ENCODE data around the gene RAB37. TPM values are rescaled to one million over a fixed set of nuclear protein-coding genes. Genes with fewer than 3 reads are reported as not detected.

Gene RAB37
- total and polyA plus RNA-seq, 8 donors = 2.0 to 42.9 (median 5.3) TPM; not detected in 3

- Histone ChIP-seq H3K9me3 (no peaks in the 10 kb centered on the region), H3K4me1 (peaks cover 11 to 29% (median 15%) of the 10 kb centered on the region in 4 donors), H3K27ac (no peak overlapping the region), H3K36me3 (no peaks in the 10 kb centered on the region), H3K4me3 (no peak overlapping the region), H3K27me3 (peaks cover 4 to 44% (median 8%) of the 10 kb centered on the region in 3 donors)
- intact Hi-C loops (cut with DNase I; ENCODE audit: low total_unique reads) = loop anchor here (10.0 kb wide), 1 partner anchor 77 kb away; no protein-coding TSS in a partner anchor
- WGBS, 5 donors = 73 to 79% (median 76%) methylated on average over 12 of the region's 12 CpGs
- TF ChIP-seq POLR2AphosphoS5 (IDR thresholded peaks at IDR 0.05) = no peak
- TF ChIP-seq, protein P1, sequence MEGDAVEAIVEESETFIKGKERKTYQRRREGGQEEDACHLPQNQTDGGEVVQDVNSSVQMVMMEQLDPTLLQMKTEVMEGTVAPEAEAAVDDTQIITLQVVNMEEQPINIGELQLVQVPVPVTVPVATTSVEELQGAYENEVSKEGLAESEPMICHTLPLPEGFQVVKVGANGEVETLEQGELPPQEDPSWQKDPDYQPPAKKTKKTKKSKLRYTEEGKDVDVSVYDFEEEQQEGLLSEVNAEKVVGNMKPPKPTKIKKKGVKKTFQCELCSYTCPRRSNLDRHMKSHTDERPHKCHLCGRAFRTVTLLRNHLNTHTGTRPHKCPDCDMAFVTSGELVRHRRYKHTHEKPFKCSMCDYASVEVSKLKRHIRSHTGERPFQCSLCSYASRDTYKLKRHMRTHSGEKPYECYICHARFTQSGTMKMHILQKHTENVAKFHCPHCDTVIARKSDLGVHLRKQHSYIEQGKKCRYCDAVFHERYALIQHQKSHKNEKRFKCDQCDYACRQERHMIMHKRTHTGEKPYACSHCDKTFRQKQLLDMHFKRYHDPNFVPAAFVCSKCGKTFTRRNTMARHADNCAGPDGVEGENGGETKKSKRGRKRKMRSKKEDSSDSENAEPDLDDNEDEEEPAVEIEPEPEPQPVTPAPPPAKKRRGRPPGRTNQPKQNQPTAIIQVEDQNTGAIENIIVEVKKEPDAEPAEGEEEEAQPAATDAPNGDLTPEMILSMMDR (IDR thresholded peaks at IDR 0.05) = no peak
- no peak for TF ChIP-seq POLR2A (IDR thresholded peaks at IDR 0.05)
- TF ChIP-seq EP300 (IDR thresholded peaks at IDR 0.05) = no peak
- no peak for DNase-seq
Measured at GRCh38 chr17:74732042-74732867, 4.8 kb upstream of the RAB37 start.

- no peak overlapping the region for H3K4me3 ChIP-seq
- H3K27me3 ChIP-seq = peaks cover 7 to 57% (median 21%) of the 10 kb centered on the region in 3 donors
- H3K4me1 ChIP-seq = peaks cover 24 to 42% (median 28%) of the 10 kb centered on the region in 4 donors
- no peak overlapping the region for H3K27ac ChIP-seq
- 60 to 71% (median 69%) methylated on average over 9 of the region's 9 CpGs for WGBS, 5 donors
- H3K36me3 ChIP-seq = no peaks in the 10 kb centered on the region
- no peaks in the 10 kb centered on the region for H3K9me3 ChIP-seq
- intact Hi-C loops (cut with DNase I; ENCODE audit: low total_unique reads) = loop anchor here (10.0 kb wide), 1 partner anchor 79 kb away; no protein-coding TSS in a partner anchor
- no peak for DNase-seq
- TF ChIP-seq POLR2A (IDR thresholded peaks at IDR 0.05) (no peak), POLR2AphosphoS5 (IDR thresholded peaks at IDR 0.05) (no peak), EP300 (IDR thresholded peaks at IDR 0.05) (no peak)
- TF ChIP-seq, protein P1 (IDR thresholded peaks at IDR 0.05) = no peak
Measured at GRCh38 chr17:74733365-74734122, 3.5 kb upstream of the RAB37 start.

DNA sequence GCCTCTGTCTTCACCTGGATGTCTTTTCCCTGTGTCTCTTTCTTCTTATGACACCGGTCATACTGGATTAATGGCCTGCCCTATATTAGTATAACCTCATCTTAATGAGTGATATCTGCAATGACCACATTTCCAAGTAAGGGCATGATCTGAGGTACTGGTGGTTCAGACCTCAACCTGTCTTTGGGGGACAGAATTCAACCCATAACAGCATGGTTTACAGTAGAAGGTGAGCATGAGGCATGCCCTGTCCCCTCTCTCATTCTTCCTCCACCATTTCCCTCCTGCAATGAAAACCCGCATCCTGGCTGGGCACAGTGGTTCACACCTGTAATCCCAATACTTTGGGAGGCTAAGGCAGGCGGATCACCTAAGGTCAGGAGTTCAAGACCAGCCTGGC is 2.8 kb upstream of the RAB37 start:
- Histone ChIP-seq H3K36me3 (no peaks in the 10 kb centered on the region), H3K27me3 (peaks cover 9 to 64% (median 23%) of the 10 kb centered on the region in 3 donors), H3K4me1 (peaks cover 25 to 49% (median 35%) of the 10 kb centered on the region in 4 donors), H3K27ac (no peak overlapping the region), H3K4me3 (no peak overlapping the region), H3K9me3 (no peaks in the 10 kb centered on the region)
- TF ChIP-seq, protein P1 (IDR thresholded peaks at IDR 0.05) = no peak
- intact Hi-C loops (cut with DNase I; ENCODE audit: low total_unique reads) = loop anchor here (10.0 kb wide), 1 partner anchor 79 kb away; no protein-coding TSS in a partner anchor
- WGBS, 5 donors = 89 to 96% (median 91%) methylated on average over 3 of the region's 3 CpGs
- DNase-seq = no peak

DNA sequence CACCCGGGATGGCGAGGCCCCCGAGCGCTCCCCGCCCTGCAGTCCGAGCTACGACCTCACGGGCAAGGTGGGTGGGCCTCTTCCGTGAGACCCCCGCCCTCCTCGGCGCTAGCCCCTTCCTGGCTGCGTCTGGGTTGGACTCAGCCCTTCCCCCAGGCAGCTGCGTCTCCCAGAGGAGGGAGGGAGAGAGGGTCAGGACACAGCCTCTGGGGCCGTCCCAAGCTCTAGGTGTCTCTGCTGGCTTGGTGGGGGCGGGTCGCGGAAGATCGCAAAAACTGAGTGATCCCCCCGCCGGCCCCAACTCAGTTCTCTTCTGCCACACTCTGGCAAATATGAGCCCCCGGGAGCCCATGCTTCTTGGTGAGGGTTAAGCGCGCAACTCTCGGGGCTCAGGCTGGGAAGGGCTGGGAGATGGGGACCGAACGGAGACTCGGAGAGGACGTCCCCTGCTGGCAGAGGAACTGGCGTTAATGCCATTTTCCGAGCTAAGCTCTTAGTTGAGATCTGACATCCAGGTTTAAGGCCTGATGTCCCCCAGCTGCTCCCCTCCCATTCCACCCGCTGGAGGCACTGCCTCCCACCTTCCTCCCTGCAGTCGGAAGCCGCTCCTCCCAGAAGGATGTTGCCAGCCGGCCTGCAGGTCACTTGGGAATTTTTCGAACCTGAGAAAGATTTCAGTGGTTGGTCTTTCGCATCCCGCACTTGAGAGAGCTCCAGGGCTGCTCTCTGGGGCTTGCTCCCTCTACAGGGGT is 419 bp downstream of the RAB37 start:
- TF ChIP-seq POLR2AphosphoS5 (IDR thresholded peaks at IDR 0.05) = no peak
- TF ChIP-seq, protein P1 (IDR thresholded peaks at IDR 0.05) = peak in 1 of 7 experiments; percentile 11
- peak overlapping the region; percentile 46 to 72 (median 60) for H3K27ac ChIP-seq

More for the DNA sequence above, 419 bp downstream of the RAB37 start:
- Histone ChIP-seq H3K9me3 (no peaks in the 10 kb centered on the region), H3K4me3 (peak overlapping the region; percentile 34 to 56 (median 46)), H3K27me3 (peaks cover 9 to 77% (median 31%) of the 10 kb centered on the region in 3 donors), H3K36me3 (no peaks in the 10 kb centered on the region), H3K4me1 (peaks cover 25 to 65% (median 38%) of the 10 kb centered on the region in 4 donors)
- intact Hi-C loops (cut with DNase I; ENCODE audit: low total_unique reads) = loop anchor here (10.0 kb wide), 1 partner anchor 83 kb away; no protein-coding TSS in a partner anchor
- 3 to 6% (median 3%) methylated on average over 18 to 38 of the region's 38 CpGs for WGBS, 5 donors
- DNase-seq = peak in 1 of 2 donors; percentile 74
